ENCODE data around the gene NDUFB4.
A peak's percentile ranks its signal among the peaks of the same experiment; 100 is the strongest.

Gene NDUFB4

DNA sequence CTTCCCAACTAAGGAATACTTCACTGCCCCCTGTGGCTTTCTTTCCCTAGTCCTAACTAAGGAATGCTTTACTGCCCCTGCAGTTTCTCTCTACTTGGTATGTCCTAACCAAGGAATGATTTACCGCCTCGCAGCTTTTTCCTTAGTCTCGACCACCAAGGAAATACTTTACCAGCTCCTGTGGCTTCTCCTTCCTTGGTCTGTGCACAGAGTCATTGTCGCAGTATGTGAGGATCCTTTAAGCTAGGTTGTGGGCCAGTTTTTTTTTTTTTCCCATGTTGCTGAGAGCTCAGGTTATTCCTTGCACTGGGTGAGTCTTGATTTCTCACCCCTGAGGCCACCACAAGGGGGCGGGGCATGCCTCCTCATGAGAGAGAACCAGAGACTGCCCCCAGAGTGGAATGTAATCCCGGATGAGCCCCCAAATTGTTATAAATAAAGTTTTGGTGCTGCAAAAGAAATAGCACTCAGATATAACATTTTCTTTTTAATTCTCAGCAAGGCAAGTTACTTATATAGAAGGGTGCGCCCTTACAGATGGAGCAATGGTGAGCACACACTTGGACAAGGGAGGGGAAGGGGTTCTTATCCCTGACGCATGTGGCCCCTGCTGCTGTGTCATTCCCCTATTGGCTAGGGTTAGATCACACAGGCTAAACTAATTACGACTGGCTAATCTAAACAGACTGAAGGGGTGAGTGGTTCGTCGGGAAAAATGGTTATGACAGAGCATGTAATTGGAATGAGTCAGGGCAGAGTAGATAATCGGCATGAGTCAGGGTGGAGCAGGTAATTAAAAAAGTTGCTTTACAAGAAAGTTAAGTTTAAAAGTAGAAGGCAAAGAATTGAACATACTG, 27.0 kb downstream of the NDUFB4 start:
- Histone ChIP-seq H3K27ac (ENCODE audit: extremely low read depth, low read depth, low read length) (no peak overlapping the region), H3K4me3 (ENCODE audit: low read depth, low read length) (no peak overlapping the region), H3K9me3 (ENCODE audit: control insufficient read depth, insufficient read depth, low read depth, low read length) (no peaks in the 10 kb centered on the region), H3K4me1 (ENCODE audit: control insufficient read depth, insufficient read depth, low read length) (no peaks in the 10 kb centered on the region), H3K36me3 (ENCODE audit: control insufficient read depth in 2 of 2, insufficient read depth in 1 of 2, low read length in 2 of 2) (no peaks in the 10 kb centered on the region)
- POLR2A ChIA-PET, result no interaction called here
- CTCF ChIA-PET, result interaction anchor here (0.6 kb wide), 1 partner anchor 40 kb away, joined by 3 read pairs; no protein-coding TSS in a partner anchor
- no peak for TF ChIP-seq SALL2 (tag by site-specific recombination; IDR thresholded peaks at IDR 0.05; ENCODE audit: borderline replicate concordance)
- TF ChIP-seq, protein P1, sequence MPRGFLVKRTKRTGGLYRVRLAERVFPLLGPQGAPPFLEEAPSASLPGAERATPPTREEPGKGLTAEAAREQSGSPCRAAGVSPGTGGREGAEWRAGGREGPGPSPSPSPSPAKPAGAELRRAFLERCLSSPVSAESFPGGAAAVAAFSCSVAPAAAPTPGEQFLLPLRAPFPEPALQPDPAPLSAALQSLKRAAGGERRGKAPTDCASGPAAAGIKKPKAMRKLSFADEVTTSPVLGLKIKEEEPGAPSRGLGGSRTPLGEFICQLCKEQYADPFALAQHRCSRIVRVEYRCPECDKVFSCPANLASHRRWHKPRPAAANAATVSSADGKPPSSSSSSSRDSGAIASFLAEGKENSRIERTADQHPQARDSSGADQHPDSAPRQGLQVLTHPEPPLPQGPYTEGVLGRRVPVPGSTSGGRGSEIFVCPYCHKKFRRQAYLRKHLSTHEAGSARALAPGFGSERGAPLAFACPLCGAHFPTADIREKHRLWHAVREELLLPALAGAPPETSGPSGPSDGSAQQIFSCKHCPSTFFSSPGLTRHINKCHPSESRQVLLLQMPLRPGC (tag by site-specific recombination; IDR thresholded peaks at IDR 0.05), result 0 out of 2 replicates have a peak, but pooled peaks have one; percentile 21
- TF ChIP-seq, protein P2, sequence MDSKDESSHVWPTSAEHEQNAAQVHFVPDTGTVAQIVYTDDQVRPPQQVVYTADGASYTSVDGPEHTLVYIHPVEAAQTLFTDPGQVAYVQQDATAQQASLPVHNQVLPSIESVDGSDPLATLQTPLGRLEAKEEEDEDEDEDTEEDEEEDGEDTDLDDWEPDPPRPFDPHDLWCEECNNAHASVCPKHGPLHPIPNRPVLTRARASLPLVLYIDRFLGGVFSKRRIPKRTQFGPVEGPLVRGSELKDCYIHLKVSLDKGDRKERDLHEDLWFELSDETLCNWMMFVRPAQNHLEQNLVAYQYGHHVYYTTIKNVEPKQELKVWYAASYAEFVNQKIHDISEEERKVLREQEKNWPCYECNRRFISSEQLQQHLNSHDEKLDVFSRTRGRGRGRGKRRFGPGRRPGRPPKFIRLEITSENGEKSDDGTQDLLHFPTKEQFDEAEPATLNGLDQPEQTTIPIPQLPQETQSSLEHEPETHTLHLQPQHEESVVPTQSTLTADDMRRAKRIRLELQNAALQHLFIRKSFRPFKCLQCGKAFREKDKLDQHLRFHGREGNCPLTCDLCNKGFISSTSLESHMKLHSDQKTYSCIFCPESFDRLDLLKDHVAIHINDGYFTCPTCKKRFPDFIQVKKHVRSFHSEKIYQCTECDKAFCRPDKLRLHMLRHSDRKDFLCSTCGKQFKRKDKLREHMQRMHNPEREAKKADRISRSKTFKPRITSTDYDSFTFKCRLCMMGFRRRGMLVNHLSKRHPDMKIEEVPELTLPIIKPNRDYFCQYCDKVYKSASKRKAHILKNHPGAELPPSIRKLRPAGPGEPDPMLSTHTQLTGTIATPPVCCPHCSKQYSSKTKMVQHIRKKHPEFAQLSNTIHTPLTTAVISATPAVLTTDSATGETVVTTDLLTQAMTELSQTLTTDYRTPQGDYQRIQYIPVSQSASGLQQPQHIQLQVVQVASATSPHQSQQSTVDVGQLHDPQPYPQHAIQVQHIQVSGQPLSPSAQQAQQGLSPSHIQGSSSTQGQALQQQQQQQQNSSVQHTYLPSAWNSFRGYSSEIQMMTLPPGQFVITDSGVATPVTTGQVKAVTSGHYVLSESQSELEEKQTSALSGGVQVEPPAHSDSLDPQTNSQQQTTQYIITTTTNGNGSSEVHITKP (tag by site-specific recombination; IDR thresholded peaks at IDR 0.05), result peak; percentile 16; the same call in 1 of the 2 replicates
- TF ChIP-seq SETDB1 (IDR thresholded peaks at IDR 0.05; ENCODE audit: insufficient read length, low read length), result peak; percentile 80
- TF ChIP-seq ZNF16 (tag by site-specific recombination; IDR thresholded peaks at IDR 0.05; ENCODE audit: low read depth), result no peak
- TF ChIP-seq, protein P3, sequence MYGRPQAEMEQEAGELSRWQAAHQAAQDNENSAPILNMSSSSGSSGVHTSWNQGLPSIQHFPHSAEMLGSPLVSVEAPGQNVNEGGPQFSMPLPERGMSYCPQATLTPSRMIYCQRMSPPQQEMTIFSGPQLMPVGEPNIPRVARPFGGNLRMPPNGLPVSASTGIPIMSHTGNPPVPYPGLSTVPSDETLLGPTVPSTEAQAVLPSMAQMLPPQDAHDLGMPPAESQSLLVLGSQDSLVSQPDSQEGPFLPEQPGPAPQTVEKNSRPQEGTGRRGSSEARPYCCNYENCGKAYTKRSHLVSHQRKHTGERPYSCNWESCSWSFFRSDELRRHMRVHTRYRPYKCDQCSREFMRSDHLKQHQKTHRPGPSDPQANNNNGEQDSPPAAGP (tag by site-specific recombination; IDR thresholded peaks at IDR 0.05), result 0 out of 2 replicates have a peak, but pooled peaks have one; percentile 19

DNA sequence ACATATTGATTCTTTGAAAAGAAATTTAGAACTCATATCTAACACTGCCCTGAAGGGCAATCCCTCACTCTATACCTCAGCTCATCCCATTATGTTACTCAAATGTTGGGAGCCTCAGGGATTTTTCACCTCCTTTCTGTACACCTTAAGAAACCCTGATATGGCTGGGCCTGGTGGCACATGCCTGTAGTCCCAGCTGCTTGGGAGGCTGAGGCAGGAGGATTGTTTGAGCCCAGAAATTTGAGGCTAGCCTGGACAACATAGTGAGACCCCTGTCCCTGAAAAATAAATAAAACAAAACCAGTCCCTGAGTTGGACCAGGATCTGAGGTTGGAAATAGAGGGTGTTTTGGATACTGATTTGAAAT, 27.6 kb downstream of the NDUFB4 start:
- Histone ChIP-seq H3K27ac (ENCODE audit: extremely low read depth, low read depth, low read length) (no peak overlapping the region), H3K36me3 (ENCODE audit: control insufficient read depth in 2 of 2, insufficient read depth in 1 of 2, low read length in 2 of 2) (no peaks in the 10 kb centered on the region), H3K4me1 (ENCODE audit: control insufficient read depth, insufficient read depth, low read length) (no peaks in the 10 kb centered on the region), H3K9me3 (ENCODE audit: control insufficient read depth, insufficient read depth, low read depth, low read length) (no peaks in the 10 kb centered on the region), H3K4me3 (ENCODE audit: low read depth, low read length) (no peak overlapping the region)
- CTCF ChIA-PET, result no interaction called here
- TF ChIP-seq ZNF248 (tag by site-specific recombination; IDR thresholded peaks at IDR 0.05), result no peak
- TF ChIP-seq ZIC2 (tag by site-specific recombination; IDR thresholded peaks at IDR 0.05), result no peak
- no peak for TF ChIP-seq ZNF768 (tag by site-specific recombination; IDR thresholded peaks at IDR 0.05)
- TF ChIP-seq, protein P4, sequence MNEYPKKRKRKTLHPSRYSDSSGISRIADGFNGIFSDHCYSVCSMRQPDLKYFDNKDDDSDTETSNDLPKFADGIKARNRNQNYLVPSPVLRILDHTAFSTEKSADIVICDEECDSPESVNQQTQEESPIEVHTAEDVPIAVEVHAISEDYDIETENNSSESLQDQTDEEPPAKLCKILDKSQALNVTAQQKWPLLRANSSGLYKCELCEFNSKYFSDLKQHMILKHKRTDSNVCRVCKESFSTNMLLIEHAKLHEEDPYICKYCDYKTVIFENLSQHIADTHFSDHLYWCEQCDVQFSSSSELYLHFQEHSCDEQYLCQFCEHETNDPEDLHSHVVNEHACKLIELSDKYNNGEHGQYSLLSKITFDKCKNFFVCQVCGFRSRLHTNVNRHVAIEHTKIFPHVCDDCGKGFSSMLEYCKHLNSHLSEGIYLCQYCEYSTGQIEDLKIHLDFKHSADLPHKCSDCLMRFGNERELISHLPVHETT (tag by site-specific recombination; IDR thresholded peaks at IDR 0.05), result no peak
- TF ChIP-seq ZNF548 (tag by site-specific recombination; IDR thresholded peaks at IDR 0.05), result no peak
- no peak for TF ChIP-seq ZBTB8A (tag by site-specific recombination; IDR thresholded peaks at IDR 0.05)
- TF ChIP-seq SP2 (tag by site-specific recombination; IDR thresholded peaks at IDR 0.05), result no peak
- TF ChIP-seq, protein P5, sequence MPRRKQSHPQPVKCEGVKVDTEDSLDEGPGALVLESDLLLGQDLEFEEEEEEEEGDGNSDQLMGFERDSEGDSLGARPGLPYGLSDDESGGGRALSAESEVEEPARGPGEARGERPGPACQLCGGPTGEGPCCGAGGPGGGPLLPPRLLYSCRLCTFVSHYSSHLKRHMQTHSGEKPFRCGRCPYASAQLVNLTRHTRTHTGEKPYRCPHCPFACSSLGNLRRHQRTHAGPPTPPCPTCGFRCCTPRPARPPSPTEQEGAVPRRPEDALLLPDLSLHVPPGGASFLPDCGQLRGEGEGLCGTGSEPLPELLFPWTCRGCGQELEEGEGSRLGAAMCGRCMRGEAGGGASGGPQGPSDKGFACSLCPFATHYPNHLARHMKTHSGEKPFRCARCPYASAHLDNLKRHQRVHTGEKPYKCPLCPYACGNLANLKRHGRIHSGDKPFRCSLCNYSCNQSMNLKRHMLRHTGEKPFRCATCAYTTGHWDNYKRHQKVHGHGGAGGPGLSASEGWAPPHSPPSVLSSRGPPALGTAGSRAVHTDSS (tag by site-specific recombination; IDR thresholded peaks at IDR 0.05), result no peak
- no peak for TF ChIP-seq ZNF560 (tag by site-specific recombination; IDR thresholded peaks at IDR 0.05; ENCODE audit: borderline replicate concordance)
- TF ChIP-seq, protein P6, sequence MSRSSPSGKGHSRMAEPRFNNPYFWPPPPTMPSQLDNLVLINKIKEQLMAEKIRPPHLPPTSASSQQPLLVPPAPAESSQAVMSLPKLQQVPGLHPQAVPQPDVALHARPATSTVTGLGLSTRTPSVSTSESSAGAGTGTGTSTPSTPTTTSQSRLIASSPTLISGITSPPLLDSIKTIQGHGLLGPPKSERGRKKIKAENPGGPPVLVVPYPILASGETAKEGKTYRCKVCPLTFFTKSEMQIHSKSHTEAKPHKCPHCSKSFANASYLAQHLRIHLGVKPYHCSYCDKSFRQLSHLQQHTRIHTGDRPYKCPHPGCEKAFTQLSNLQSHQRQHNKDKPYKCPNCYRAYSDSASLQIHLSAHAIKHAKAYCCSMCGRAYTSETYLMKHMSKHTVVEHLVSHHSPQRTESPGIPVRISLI (tag by site-specific recombination; IDR thresholded peaks at IDR 0.05), result no peak
- POLR2A ChIA-PET, result no interaction called here

All from HEK293 (cell line).